ENCODE data around the gene ATF7.
"Not testable (repeated sequence)": the region's sequence is repeated elsewhere in the genome, so short reads cannot be mapped to it uniquely, and the experiment has no call there.

Gene ATF7

DNA sequence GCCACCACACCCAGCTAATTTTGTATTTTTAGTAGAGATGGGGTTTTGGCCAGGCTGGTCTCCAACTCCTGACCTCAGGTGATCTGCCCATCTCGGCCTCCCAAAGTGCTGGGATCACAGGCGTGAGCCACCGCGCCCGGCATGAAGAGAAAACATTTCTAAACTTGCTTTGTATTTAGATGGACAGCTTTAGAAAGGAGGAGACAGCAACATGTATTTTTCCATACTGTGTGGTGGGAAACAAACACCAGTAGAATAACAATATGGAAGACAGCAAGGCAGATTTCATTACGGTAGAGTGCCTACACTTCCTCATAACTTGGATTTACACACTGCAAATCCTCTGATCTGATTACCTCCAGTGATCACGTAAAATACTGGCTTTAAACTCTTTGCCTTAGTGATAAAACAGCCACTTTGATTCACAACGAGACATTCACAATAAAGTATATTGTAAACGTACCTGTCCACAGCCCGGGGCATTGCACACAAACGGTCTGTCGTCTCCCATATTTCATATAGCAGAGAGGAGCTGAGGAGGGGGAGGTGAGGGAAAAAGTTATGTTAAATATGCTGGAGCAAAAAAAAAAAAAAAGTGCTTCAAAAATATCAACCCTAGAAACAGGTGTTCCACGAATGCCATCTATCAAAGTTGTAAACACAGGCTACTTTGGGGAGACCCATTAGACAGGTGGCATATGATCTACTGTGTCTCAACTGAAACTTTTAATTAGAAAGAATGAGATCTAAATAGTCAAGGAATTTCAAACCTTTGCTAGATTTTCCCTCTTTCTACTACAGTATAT, 25.5 kb downstream of the ATF7 start:
- DNase-seq (ENCODE audit: low read depth), result peak; percentile 22
- TF ChIP-seq, protein P1, sequence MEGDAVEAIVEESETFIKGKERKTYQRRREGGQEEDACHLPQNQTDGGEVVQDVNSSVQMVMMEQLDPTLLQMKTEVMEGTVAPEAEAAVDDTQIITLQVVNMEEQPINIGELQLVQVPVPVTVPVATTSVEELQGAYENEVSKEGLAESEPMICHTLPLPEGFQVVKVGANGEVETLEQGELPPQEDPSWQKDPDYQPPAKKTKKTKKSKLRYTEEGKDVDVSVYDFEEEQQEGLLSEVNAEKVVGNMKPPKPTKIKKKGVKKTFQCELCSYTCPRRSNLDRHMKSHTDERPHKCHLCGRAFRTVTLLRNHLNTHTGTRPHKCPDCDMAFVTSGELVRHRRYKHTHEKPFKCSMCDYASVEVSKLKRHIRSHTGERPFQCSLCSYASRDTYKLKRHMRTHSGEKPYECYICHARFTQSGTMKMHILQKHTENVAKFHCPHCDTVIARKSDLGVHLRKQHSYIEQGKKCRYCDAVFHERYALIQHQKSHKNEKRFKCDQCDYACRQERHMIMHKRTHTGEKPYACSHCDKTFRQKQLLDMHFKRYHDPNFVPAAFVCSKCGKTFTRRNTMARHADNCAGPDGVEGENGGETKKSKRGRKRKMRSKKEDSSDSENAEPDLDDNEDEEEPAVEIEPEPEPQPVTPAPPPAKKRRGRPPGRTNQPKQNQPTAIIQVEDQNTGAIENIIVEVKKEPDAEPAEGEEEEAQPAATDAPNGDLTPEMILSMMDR (IDR thresholded peaks at IDR 0.05; ENCODE audit: control insufficient read depth, extremely low read depth, insufficient read depth), result no peak
- peak overlapping the region; percentile 35 for H3K4me3 ChIP-seq (ENCODE audit: low read depth, low read length)

DNA sequence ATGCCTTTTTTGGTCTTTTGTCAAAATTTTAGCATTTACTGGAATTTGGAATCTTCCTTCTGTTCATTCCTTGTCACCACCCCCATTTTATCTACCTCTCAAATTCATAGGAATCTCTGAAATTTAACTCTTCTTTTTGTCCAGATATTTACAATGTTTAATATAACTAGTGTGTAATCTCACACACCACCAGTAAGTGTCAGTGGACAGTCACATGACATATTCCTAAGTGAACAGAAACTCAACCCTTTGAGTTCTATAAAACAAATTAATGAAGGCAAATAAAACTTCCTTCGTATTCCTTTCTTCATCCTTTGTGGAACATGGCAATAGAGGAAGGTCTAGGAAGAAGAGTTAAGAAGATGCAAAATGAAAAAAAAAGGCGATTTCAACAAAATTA, 26.6 kb downstream of the ATF7 start:
- no peak overlapping the region for H3K4me3 ChIP-seq (ENCODE audit: low read depth, low read length)
- TF ChIP-seq, protein P1 (IDR thresholded peaks at IDR 0.05; ENCODE audit: control insufficient read depth, extremely low read depth, insufficient read depth), result no peak
- no peak for DNase-seq (ENCODE audit: low read depth)

DNA sequence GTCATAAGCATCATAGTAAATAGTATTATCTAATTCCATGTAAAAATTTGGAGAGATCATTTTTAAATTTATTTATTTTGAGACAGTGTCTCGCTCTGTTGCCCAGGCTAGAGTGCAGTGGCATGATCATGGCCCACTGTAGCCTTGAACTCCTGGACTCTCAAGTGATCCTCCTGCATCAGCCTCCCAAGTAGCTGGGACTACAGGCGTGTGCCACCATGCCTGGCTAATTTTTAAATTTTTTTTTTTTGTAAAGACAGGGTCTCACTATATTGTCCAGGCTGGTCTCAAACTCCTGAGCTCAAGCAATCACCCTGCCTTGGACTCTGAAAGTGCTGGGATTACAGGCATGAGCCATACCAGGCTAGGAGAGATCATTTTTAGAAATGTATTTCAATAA, 27.2 kb downstream of the ATF7 start:
- not testable (repeated sequence) for DNase-seq (ENCODE audit: low read depth); H3K4me3 ChIP-seq (ENCODE audit: low read depth, low read length)

DNA sequence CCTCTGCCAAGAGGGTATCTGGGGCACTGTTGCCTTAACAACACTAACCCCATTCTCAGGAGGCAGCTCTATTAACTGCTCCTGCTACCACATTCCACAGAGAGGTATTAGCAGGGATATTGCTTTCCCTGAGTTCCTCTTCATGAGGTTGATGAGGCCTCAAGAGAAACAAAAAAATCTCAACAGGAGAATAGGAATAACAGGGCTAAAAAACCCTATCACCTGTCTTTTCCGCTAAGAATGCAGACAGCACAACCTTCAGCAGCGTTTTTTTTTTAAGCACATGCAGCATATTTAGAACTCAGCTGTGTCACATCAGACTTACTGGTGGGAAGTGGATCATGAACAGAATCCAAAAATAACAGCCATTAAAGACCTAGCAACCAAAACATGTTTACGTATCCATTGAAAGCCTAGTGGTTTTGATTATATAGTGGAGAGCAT, 29.2 kb downstream of the ATF7 start:
- TF ChIP-seq, protein P1 (IDR thresholded peaks at IDR 0.05; ENCODE audit: control insufficient read depth, extremely low read depth, insufficient read depth), result no peak
- no peak overlapping the region for H3K4me3 ChIP-seq (ENCODE audit: low read depth, low read length)
- DNase-seq (ENCODE audit: low read depth), result no peak

DNA sequence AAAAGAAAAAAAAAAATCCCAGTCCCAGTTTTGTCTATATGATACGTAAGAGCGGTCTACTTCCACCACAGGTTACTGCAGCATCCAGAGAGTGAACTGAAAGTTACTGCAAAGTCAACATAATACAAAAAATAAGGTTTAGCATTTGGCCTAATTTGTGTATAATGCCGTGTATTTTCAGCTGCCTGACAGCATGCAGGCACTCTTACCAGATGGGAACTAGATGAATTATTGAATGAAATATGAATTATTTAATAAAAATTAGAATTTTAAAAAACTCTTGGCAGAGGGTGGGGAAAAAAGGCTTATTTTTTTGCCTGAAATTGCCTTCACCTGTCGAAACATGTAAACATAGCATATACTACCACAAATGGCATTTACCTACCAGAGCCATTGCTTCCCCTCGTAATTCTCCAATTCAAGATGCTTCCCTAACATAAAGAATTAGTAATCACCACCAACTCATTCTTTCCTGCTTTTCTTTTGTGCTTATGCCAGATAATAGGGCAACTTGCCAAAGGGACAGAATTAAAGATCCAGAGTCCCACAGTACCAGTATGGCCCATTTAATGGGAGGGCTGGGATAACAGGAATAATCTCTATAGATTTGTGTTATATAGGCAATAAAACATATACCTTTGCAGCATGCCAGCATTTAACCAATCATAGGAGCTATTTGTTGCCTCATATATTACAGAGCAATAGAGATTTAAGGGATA, 31.1 kb downstream of the ATF7 start:
- peak; percentile 74 for DNase-seq (ENCODE audit: low read depth)
- no peak overlapping the region for H3K4me3 ChIP-seq (ENCODE audit: low read depth, low read length)
- TF ChIP-seq, protein P1 (IDR thresholded peaks at IDR 0.05; ENCODE audit: control insufficient read depth, extremely low read depth, insufficient read depth), result no peak

DNA sequence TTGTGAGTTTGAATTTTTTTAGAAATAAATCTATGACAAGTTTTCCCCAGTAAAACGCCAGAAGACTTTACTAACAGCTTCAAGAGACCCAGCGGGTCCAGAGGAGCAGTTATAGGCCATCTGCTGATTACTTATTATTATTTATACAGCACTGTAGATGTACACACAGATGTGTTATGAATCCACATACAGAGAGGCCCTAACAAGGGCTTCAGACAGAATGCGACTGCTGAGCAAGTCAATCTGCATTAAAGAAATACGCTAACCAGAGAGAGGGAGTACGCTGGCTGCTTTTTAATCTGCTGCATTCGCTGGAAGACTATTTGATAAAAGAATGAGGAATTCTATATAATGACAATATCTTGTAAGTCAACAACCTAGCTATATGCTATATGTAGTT, 32.5 kb downstream of the ATF7 start:
- DNase-seq (ENCODE audit: low read depth), result no peak
- TF ChIP-seq, protein P1 (IDR thresholded peaks at IDR 0.05; ENCODE audit: control insufficient read depth, extremely low read depth, insufficient read depth), result no peak
- no peak overlapping the region for H3K4me3 ChIP-seq (ENCODE audit: low read depth, low read length)

DNA sequence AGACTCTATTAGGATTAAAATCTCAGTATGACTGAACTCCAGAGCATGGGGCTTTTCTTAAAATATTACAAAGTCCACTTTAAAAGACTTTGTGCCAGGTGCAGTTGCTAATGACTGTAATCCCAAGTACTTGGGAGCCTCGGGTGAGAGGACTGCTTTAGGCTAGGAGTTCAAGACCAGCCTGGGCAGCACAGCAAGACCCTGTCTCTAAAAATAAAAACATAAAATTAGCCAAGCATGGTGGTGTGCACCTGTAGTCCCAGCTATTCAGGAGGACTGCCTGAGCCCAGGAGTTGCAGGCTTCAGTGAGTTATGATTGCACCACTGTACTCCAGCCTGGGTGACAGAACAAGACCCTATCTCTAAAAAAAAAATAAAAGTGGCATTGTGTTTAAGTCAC, 33.2 kb downstream of the ATF7 start:
- no peak overlapping the region for H3K4me3 ChIP-seq (ENCODE audit: low read depth, low read length)
- TF ChIP-seq, protein P1 (IDR thresholded peaks at IDR 0.05; ENCODE audit: control insufficient read depth, extremely low read depth, insufficient read depth), result no peak
- DNase-seq (ENCODE audit: low read depth), result no peak

Measured in LNCaP clone FGC (cell line).